Measurements from ENCODE around the gene SLC11A1.

Gene SLC11A1

GRCh38 chr2:218438596-218438995 lies 56.5 kb downstream of the SLC11A1 start:
- no peak for DNase-seq

GRCh38 chr2:218444692-218445357 lies 62.8 kb downstream of the SLC11A1 start:
- DNase-seq: no peak

GRCh38 chr2:218445602-218446001 lies 63.5 kb downstream of the SLC11A1 start:
- DNase-seq: no peak
